CD14-positive monocyte (primary cell): ENCODE results near the gene TMEM18. TPM values are rescaled to one million over a fixed set of nuclear protein-coding genes. Genes with fewer than 3 reads are reported as not detected.
A peak's percentile ranks its signal among the peaks of the same experiment; 100 is the strongest.

Source experiments
- DNase-seq, 3 donors: peaks; one replicate each; pipeline ENCODE4 v3.0.0-alpha.2; 2011 to 2022
- H2AFZ ChIP-seq: 2 replicates; pipeline ENCODE4 v1.6.0; 2012; ENCODE audit warnings: mild to moderate bottlenecking, low read depth, low read length, inconsistent platforms; ENCODE audit not compliant: insufficient read depth, poor library complexity, severe bottlenecking
- H3K27ac ChIP-seq, 2 donors: 1 replicate in 1 of 2; 2 replicates in 1 of 2; pipeline ENCODE4 v1.5.1; 2012 to 2013; ENCODE audit warnings: low read length in 2 of 2, control low read depth in 1 of 2, inconsistent platforms in 1 of 2, low read depth in 1 of 2, mild to moderate bottlenecking in 1 of 2
- H3K27me3 ChIP-seq, 2 donors: one replicate each; pipeline versions ENCODE4 v1.6.0 to v1.6.1; 2011 to 2013; ENCODE audit warnings: low read length in 2 of 2; ENCODE audit not compliant: control insufficient read depth in 2 of 2, insufficient read depth in 2 of 2
- H3K36me3 ChIP-seq, 2 donors: replicated peaks in 1 of 2; 1 replicate in 1 of 2; 2 replicates in 1 of 2; pipeline versions ENCODE4 v1.5.1 to v1.6.1; 2012 to 2013; ENCODE audit warnings: low read length in 2 of 2, control low read depth in 1 of 2, inconsistent platforms in 1 of 2, mild to moderate bottlenecking in 1 of 2; ENCODE audit not compliant: insufficient read depth in 2 of 2, control insufficient read depth in 1 of 2
- H3K4me1 ChIP-seq, 2 donors: 1 replicate in 1 of 2; 2 replicates in 1 of 2; pipeline versions ENCODE4 v1.5.1 to v1.6.1; 2012 to 2013; ENCODE audit warnings: low read length in 2 of 2, control low read depth in 1 of 2, inconsistent platforms in 1 of 2, mild to moderate bottlenecking in 1 of 2, moderate library complexity in 1 of 2; ENCODE audit not compliant: insufficient read depth in 2 of 2, control insufficient read depth in 1 of 2
- H3K4me2 ChIP-seq: replicated peaks from 2 replicates; pipeline ENCODE3; 2012; ENCODE audit warnings: low read length, moderate library complexity, mild to moderate bottlenecking; ENCODE audit not compliant: poor library complexity, severe bottlenecking; ENCODE audit errors: extremely low read depth
- H3K4me3 ChIP-seq, 3 experiments: fragments of 200-600 bp in 1 of 3; sonication (generic) in 1 of 3; replicated peaks in 1 of 3; 1 replicate in 2 of 3; 2 replicates in 1 of 3; pipeline ENCODE4 v1.5.1; 2011 to 2013; ENCODE audit warnings: low read length in 3 of 3, mild to moderate bottlenecking in 3 of 3, control low read depth in 2 of 3, low read depth in 2 of 3, inconsistent platforms in 1 of 3, moderate library complexity in 1 of 3
- H3K79me2 ChIP-seq: 2 replicates; pipeline ENCODE4 v1.6.0; 2012; ENCODE audit warnings: mild to moderate bottlenecking, control low read depth, inconsistent platforms, low read length, moderate library complexity; ENCODE audit not compliant: insufficient read depth
- H3K9ac ChIP-seq: 2 replicates; pipeline ENCODE4 v1.6.0; 2017; ENCODE audit warnings: low read length, mild to moderate bottlenecking; ENCODE audit not compliant: insufficient read depth, poor library complexity, severe bottlenecking
- H3K9me3 ChIP-seq, 2 donors: replicated peaks in 1 of 2; 1 replicate in 1 of 2; 2 replicates in 1 of 2; pipeline versions ENCODE4 v1.5.1 to v1.6.1; 2012 to 2013; ENCODE audit warnings: low read length in 2 of 2, control low read depth in 1 of 2; ENCODE audit not compliant: control insufficient read depth in 1 of 2, insufficient read depth in 1 of 2
- H4K20me1 ChIP-seq: 2 replicates; pipeline ENCODE4 v1.6.0; 2012; ENCODE audit warnings: mild to moderate bottlenecking, low read length, control low read depth, moderate library complexity; ENCODE audit not compliant: insufficient read depth
- H3K27ac Mint-ChIP-seq, 7 donors: one replicate each; pipeline ENCODE4 v1.8.0; 2020; ENCODE audit warnings: mild to moderate bottlenecking in 7 of 7, mixed read lengths in 7 of 7, moderate library complexity in 6 of 7, inconsistent platforms in 2 of 7
- H3K27me3 Mint-ChIP-seq, 3 donors: one replicate each; pipeline ENCODE4 v1.8.0; 2021 to 2022; ENCODE audit warnings: low read depth in 3 of 3, mild to moderate bottlenecking in 3 of 3, mixed read lengths in 3 of 3, moderate library complexity in 3 of 3, inconsistent platforms in 1 of 3
- H3K36me3 Mint-ChIP-seq, 2 donors: one replicate each; pipeline ENCODE4 v1.8.0; 2020; ENCODE audit warnings: mixed read lengths in 2 of 2, inconsistent platforms in 1 of 2, mild to moderate bottlenecking in 1 of 2
- H3K4me1 Mint-ChIP-seq: one replicate; pipeline ENCODE4 v1.8.0; 2020; ENCODE audit warnings: mild to moderate bottlenecking, mixed read lengths
- H3K4me3 Mint-ChIP-seq, 2 donors: one replicate each; pipeline ENCODE4 v1.8.0; 2020; ENCODE audit warnings: mild to moderate bottlenecking in 2 of 2, mixed read lengths in 2 of 2, moderate library complexity in 1 of 2
- H3K9me3 Mint-ChIP-seq, 7 donors: one replicate each; pipeline ENCODE4 v1.8.0; 2020 to 2022; ENCODE audit warnings: mixed read lengths in 7 of 7, mild to moderate bottlenecking in 6 of 7, moderate library complexity in 6 of 7, inconsistent platforms in 2 of 7
- CTCF ChIP-seq: fragments of 200-600 bp; IDR thresholded peaks from one replicate; pipeline ENCODE4 v1.8.0; 2022; ENCODE audit warnings: antibody characterized with exemption, mild to moderate bottlenecking
- WGBS: methylation state at CpG from one replicate; pipeline ENCODE4 v1.1.5; 2013; ENCODE audit warnings: missing lambda C conversion rate; ENCODE audit not compliant: insufficient coverage; 5-methylcytosine and 5-hydroxymethylcytosine counted together
- intact Hi-C, 2 donors: fragments of 100-400 bp; cut with micrococcal nuclease; formaldehyde crosslinking; loops; one replicate each; pipeline versions ENCODE4 v1.15.0 to v1.15.1; 2023
- polyA plus RNA-seq, 3 donors: library from polyadenylated mRNA; depleted of rRNA in 1 of 3; unstranded in 2 of 3; stranded (reverse) in 1 of 3; fragments of 300-500 nt in 2 of 3; fragments of >200 nt in 1 of 3; fragmentation: Illumina TruSeq in 2 of 3; gene quantifications; 1 replicate in 2 of 3; 2 replicates in 1 of 3; pipeline ENCODE4 v1.2.3, GENCODE V29; 2012 to 2021

Gene TMEM18
- polyA plus RNA-seq, 3 donors, result 9.3 to 23.5 (median 21.8) TPM

DNA sequence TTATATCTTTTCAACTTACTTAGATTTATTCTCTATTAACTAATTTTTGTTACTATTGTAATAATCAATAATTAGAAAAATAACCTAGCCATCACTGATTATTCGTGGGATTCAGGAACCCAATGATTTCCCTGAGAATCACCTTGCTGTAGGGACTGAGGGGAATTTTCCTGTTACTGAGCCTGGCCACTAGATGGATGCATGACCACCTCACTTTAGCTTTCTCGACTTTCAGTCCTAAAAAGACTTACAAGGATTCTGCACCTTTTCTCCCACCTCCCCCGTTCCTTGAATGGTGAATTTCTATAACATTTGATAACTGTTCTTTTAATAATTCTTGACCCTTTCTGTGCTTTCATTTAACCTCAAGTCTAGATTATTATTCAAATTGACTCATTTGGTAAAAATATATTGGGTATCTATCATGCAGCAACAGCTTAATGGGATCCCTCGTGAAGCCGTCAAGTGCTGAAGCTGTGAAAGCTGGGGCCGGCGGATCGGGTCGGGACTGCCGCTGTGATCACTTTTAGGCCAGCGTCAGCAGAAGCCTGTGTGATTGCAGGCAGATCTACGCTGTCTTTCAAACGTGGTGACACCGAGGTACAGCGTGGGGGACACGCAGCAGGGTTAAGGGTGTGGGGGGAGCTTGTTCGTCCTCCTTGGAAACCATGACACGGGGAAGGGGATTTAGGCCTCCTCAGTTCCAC is 38.8 kb upstream of the TMEM18 start:
- H4K20me1 ChIP-seq, result no peaks in the 10 kb centered on the region
- 65% methylated on average over 7 of the region's 18 CpGs for WGBS
- H3K27me3 ChIP-seq, result no peaks in the 10 kb centered on the region
- H3K4me2 ChIP-seq, result no peak overlapping the region
- no peaks in the 10 kb centered on the region for H3K4me1 ChIP-seq
- TF ChIP-seq CTCF, result no peak
- intact Hi-C loops, result no loop called here
- Mint-ChIP-seq H3K27me3 (peaks cover 3 to 12% (median 12%) of the 10 kb centered on the region in 3 donors), H3K4me3 (no peak overlapping the region), H3K9me3 (no peaks in the 10 kb centered on the region), H3K27ac (no peak overlapping the region), H3K36me3 (no peaks in the 10 kb centered on the region), H3K4me1 (no peaks in the 10 kb centered on the region)
- no peaks in the 10 kb centered on the region for H3K36me3 ChIP-seq
- no peaks in the 10 kb centered on the region for H3K79me2 ChIP-seq
- H3K27ac ChIP-seq, result no peak overlapping the region
- no peak for DNase-seq
- no peaks in the 10 kb centered on the region for H3K9me3 ChIP-seq
- H3K4me3 ChIP-seq, result no peak overlapping the region
- H3K9ac ChIP-seq, result no peak overlapping the region
- no peak overlapping the region for H2AFZ ChIP-seq

- Histone ChIP-seq H3K4me2 (no peak overlapping the region), H3K27me3 (no peaks in the 10 kb centered on the region), H2AFZ (no peak overlapping the region), H3K4me1 (no peaks in the 10 kb centered on the region), H3K27ac (no peak overlapping the region), H3K36me3 (no peaks in the 10 kb centered on the region), H3K79me2 (no peaks in the 10 kb centered on the region), H3K9ac (no peak overlapping the region), H3K4me3 (no peak overlapping the region), H3K9me3 (no peaks in the 10 kb centered on the region), H4K20me1 (no peaks in the 10 kb centered on the region)
- no peaks in the 10 kb centered on the region for H3K36me3 Mint-ChIP-seq
- H3K27me3 Mint-ChIP-seq, result peaks cover 3 to 12% (median 10%) of the 10 kb centered on the region in 3 donors
- DNase-seq, result no peak
- intact Hi-C loops, result no loop called here
- no peaks in the 10 kb centered on the region for H3K9me3 Mint-ChIP-seq
- peak overlapping the region in 1 of 7 donors; percentile 16 for H3K27ac Mint-ChIP-seq
- WGBS, result 17% methylated on average over 2 of the region's 2 CpGs
- no peaks in the 10 kb centered on the region for H3K4me1 Mint-ChIP-seq
- no peak overlapping the region for H3K4me3 Mint-ChIP-seq
- TF ChIP-seq CTCF, result no peak
Observed at GRCh38 chr2:715038-715437, 37.8 kb upstream of the TMEM18 start.
